IPS-NIHi7 (cell line): ENCODE measurements around the gene PPM1A.
"Not testable (repeated sequence)": the region's sequence is repeated elsewhere in the genome, so short reads cannot be mapped to it uniquely, and the experiment has no call there.

ENCODE experiments used
- DNase-seq: peaks from one replicate; pipeline ENCODE4 v3.0.0; 2012; ENCODE audit warnings: mixed read lengths; ENCODE audit errors: extremely low spot score

PPM1A gene

DNA sequence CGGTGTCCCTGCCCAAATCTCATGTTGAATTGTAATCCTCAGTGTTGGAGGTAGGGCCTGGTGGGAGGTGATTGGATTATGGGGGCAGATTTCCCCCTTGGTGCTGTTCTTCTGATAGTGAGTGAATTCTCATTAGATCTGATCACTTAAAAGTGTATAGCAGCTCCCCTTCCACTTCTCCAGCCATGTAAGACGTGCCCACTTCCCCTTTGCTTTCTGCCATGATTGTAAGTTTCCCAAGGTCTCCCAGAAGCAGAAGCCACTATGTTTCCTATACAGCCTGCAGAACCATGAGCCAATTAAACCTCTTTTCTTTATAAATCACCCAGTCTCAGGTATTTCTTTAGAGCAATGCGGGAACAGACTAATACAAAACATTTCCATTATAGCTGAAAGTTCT is 71.8 kb downstream of the PPM1A start:
- not testable (repeated sequence) for DNase-seq

GRCh38 chr14:60323199-60323896 is 74.3 kb downstream of the PPM1A start:
- no peak for DNase-seq

DNA sequence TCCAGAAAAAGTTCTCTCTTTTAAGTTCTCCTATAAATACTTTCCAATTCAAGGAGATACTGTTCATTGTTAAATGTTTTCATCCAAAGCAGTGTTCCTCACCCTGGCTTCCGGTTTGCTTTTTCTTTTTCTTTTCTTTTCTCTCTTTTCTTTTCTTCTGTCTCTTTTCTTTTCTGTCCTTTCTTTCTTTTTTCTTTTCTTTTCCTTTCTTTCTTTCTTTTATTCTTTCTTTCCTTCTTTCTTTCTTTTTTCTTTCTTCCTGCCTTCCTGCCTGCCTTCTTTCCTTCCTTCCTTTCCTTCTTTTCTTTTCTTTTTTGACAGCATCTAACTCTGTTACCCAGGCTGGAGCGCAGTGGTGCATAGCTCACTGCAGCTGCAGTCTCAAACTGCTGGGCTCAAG is 75.8 kb downstream of the PPM1A start:
- no peak for DNase-seq

- no peak for DNase-seq
These were observed 77.3 kb downstream of the PPM1A start for GRCh38 chr14:60326274-60326673.

DNA sequence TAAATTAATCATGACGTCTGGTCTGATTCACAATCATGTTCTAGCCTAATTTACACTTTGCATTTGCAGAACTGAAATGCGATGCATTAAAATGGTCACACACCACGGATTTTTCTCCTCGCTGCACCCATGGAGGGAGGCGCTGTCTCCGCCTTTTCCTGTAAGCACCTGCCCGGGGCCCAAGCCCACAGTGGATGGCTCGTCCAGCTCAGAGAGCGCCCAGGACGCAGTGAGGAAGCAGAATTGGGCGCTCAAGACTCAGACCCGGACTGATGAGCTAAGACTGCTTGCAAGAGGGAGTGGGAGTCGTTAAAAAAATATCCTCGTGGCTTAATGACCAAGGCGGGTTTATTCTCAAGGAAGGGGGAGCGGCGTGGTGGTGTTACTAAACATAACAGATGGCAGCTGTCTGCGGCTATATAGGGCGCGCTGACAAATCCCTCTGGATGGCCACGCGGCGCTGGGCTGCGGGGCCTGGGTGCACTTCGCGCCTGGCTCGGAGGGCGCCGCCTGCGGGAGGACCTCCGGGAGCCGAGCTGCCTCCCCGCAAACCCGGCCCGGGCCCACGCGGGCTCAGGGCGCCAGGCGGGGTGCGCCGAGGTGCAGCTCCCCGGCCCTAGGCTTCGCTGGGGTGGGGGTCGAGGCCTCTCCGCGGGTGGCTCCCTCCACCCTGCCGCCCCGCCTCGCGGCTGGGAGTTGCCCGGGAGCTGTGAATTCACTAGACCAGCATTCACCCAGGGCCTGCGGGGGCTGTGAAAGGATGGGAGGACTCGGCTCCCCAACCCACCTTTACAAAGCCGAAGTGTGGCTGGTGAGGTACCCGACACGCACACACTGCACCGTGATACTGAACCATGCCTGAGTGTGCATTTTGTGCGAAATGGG is 78.7 kb downstream of the PPM1A start:
- peak; percentile 38 for DNase-seq

DNA sequence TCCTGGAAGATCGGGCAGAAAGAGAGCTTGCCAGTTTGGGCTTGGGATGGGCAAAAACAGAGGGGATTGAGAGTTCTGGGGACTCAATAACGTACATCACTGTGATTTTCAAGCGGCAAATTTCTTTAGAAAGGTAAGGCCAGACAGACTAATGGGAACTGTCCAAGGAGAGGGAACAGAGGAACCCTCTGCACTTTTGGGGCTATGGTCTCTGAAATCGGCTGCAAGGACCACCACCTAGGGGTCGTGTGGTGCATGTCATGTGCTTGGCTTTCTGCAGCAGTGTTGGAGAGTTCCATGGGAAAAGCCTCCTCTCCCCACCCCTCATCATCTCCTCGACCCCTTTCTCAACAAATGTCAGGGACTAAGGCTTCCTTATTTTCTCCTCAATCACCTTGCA is 79.6 kb downstream of the PPM1A start:
- peak; percentile 53 for DNase-seq

DNA sequence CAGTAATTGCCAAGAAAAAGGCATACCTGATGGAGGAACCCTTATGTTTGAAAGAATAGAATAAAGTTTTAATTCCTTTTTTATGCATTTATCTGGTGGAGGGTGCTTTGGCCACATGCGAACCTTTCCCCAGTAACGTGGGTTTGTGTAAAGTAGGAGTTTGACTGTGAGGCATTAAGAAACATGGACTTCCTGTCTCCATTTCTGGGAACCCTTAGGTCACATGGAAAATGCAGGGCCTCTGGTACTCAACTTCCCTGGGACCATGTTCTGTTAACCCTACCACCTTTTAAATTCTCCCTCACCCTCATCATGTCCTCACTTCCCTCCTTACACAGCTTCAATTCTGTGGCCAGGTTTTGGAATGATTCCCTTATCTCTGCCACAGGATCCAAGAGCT is 80.3 kb downstream of the PPM1A start:
- no peak for DNase-seq

DNA sequence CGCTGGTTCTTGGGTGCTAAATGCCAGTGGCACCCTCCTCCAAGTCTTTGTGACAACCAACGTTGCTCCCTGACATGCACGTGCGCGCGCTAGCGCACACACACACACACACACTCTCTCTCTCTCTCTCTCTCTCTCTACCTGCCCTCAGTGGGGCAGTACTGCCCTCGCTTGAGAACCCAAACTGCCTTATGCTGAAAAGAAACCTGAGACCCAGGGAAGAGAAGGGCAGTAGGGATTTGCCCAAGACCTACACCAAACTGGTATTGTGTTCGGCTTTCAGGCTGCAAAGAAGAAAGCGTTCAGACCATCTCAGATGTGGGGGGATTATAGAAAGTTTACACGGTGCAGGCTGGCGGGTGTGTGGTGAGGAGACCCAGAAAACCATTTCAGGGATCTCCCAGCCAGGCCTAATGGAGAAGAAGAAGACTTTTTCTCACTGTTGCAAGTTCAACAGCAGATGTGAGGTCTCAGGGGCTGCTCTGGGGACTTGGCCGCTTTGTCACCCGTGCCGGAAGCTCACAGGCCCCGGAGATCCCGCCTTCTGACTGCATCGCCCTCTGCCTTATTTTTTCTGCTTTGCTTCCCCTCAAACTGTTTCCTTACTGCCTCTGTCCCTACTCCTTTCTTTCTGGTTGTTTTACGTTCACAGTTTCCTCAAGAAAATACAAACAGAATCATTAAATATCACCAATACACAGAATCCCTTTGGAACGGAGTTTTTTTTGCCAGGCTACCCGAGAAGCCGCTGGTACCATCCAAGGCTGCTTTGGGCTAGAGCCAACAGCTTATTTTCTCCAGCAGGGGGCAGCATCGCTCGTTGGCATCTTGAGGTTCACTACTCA is 82.4 kb downstream of the PPM1A start:
- peak; percentile 86 for DNase-seq

DNA sequence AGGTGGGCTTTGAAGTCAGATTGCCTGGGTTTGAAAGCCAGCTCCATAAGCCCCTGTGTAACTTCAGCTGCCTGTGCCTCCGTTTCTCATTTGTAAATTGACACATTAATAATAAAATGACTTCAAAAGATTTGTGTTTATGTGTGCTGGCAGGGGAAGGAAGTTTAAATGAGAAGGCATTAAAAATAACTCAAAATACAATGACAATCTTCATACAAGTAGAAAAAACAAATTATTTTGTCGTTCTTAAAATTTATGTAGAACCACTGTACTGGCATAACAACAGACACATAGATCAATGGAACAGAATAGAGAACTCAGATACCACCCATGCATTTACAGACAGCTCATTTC is 83.0 kb downstream of the PPM1A start:
- no peak for DNase-seq

DNA sequence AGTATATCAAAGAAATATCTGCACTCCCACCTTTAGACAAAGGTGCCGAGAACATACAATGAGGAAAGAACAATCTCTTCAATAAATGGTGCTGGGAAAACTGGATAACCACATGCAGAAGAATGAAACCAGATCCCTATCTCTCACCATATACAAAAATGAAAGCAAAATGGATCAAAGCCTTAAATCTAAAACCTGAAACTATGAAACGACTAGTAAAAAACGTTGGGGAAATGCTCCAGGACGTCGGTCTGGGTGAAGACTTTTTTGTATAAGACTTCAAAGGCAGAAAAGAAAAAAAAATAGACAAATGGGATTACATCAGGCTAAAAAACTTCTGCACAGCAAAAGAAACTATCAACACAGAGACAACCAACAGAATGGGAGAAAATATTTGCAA is 83.8 kb downstream of the PPM1A start:
- DNase-seq: no peak

DNA sequence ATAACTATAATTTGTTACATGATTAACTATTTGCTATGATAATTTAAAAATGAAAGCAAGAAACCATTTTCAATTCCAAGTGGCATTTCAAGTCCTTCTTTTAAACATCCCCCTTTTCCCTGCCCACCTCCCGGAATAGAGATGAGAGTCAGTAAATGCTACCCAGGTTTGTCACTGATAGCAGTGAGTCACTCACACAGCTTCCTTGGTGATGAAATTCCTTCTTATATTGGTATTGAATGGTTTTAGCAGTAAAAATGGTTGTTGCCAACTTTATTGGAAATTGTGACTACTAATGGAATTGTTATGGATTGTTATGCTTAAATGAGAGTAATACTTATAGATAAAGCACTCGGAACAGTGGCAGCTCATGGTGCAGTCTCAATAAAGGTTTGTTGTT is 90.5 kb downstream of the PPM1A start:
- no peak for DNase-seq

- no peak for DNase-seq
These were observed 94.6 kb downstream of the PPM1A start for GRCh38 chr14:60343571-60344071.

DNA sequence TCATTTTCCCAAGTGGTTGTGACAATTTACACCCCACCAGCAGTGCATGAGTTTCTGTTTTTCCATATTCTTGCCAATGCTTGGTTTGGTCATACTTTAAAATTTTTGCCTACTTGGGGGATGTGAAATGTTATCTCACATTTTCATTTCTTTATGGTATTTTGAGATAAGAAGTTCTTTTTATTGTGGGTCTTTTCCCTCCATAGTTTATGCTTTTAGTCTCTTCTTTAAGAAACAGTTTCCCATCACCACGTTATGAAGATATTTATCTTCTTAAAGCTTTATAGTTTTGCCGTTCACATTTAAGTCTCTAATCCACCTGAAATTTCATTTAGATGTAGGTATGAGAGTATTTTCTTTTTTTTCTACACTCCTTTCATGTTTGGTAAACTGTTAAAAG is 95.7 kb downstream of the PPM1A start:
- no peak for DNase-seq

DNA sequence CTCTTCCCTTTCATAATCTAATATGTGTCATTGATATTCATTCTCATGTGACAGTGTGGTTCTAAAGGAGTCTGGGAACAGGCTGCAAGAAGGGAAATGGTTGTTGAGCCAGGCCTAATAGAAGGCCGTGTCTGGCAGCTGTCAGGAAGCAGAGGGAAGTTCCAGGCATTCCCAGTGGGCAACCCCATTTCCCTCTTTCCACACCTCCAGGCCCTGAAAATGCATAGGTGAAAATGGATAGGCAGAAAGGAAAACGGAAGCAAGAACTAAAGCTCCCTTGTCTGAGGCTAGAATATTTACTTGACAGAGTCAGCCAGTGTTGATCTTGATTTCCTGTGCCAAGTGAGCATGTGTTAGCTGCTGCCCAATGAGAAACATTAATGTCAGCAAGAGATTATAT is 97.7 kb downstream of the PPM1A start:
- DNase-seq: no peak

DNA sequence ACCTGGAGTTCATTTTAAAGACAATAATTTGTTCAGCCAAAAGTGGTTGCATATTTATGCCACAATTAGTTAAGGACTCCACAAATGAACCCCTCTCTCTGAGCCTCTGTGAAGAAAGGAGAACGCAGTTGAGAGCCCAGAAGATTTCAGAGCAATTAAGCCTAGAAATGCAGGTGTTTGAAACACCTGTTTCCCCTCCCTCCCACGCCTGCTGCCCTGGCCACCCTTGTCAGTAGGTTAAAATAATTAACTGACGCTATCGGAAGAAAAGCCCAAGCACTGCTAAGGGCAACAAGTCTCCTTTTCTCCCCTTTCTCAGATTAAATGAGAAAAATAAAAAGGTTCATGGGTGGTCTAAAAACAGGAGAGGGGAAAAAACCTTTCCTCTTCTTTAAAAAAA is 99.2 kb downstream of the PPM1A start:
- no peak for DNase-seq
